Measurements from ENCODE around the gene GOLGB1.
"Not testable (repeated sequence)": the region's sequence is repeated elsewhere in the genome, so short reads cannot be mapped to it uniquely, and the experiment has no call there.

Gene GOLGB1

GRCh38 chr3:121749276-121750086 is at the start of gene GOLGB1:
GOLGB1 (minus strand) TSS chr3:121749741; CDS start chr3:121730971, 18,770 bp downstream.
- peak; percentile 77 to 78 for DNase-seq (ENCODE audit: low read depth in 2 of 2)

DNA sequence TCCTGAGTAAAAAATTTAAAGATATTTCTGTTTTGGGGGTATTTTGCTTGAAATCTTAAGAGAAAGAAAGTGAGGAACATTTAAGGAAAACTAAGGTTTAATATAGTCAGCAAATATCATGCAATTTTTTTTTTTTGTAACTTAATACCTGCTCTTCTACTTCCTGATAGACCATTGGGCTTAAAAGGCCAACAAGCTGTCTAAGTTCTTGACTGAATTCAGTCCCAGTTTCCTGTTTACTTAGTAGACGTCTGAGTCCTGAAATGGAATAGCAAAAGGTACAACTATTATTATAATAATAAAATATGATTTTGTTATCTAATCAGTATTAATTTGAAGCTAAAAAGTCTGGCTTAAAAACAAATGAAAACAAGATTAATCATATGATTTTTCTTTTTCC is 47.4 kb upstream of the GOLGB1 start:
- no peak for DNase-seq (ENCODE audit: low read depth in 2 of 2)

- no peak for DNase-seq (ENCODE audit: low read depth in 2 of 2)
Observed at GRCh38 chr3:121794264-121794983, 44.9 kb upstream of the GOLGB1 start.

DNA sequence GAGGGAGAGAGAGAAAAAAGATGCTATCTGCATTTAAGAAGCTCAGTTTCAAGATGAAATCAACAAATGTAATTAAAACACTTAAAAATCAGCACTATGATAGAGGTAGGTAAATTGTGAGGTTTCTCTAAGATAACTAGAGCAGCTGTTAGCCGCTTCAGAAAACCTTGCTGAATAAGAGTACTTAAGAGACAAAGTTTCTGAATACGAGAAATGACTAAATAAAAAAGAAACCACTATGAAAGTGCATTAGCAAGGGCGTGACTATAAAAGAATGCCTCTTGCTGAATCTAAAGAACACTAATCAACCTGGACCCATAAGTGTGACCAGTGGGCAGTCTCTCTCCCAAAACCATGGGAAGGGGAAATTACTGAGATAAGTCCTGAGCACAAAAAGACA is 43.5 kb upstream of the GOLGB1 start:
- DNase-seq (ENCODE audit: low read depth in 2 of 2) = no peak

GRCh38 chr3:121786485-121786884 is 36.9 kb upstream of the GOLGB1 start:
- DNase-seq (ENCODE audit: low read depth in 2 of 2) = no peak

DNA sequence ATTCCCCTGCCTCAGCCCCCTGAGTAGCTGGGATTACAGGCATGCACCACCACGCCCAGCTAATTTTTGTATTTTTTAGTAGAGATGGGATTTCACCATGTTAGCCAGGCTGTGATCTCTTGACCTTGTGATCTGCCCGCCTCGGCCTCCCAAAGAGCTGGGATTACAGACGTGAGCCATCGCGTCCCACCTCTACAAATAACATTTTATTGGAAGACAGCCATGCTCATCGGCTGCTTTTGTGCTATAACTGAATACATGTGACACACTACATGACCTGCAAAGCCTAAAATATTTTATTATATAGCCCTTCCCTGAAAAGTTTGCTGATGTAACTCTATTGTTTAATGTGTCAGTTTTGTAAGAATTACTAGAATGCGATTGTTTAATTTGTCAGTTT is 33.2 kb upstream of the GOLGB1 start:
- DNase-seq (ENCODE audit: low read depth in 2 of 2) = not testable (repeated sequence)

DNA sequence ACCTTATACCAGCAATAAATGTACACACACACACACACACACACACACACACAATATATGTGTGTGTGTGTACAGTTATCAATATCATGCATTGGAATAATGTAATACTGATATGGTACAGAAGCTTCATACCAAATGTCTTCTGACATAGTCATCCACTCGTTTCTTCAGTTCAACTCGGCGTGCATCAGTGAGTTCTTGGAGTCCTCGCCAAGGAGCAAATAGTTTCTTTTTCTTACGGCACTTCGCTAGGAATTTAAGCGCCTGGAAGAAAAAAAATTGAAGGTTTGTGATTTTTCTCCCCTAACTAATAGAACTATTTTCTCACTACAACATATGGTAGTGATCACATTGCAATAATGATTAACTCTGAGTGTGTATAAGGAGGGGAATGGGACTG is 32.1 kb upstream of the GOLGB1 start:
- DNase-seq (ENCODE audit: low read depth in 2 of 2) = no peak

- DNase-seq (ENCODE audit: low read depth in 2 of 2) = not testable (repeated sequence)
Observed at GRCh38 chr3:121775095-121775494, 25.6 kb upstream of the GOLGB1 start.

- no peak for DNase-seq (ENCODE audit: low read depth in 2 of 2)
Observed at GRCh38 chr3:121769246-121769645, 19.7 kb upstream of the GOLGB1 start.

- DNase-seq (ENCODE audit: low read depth in 2 of 2) = no peak
Observed at GRCh38 chr3:121768452-121768851, 18.9 kb upstream of the GOLGB1 start.

DNA sequence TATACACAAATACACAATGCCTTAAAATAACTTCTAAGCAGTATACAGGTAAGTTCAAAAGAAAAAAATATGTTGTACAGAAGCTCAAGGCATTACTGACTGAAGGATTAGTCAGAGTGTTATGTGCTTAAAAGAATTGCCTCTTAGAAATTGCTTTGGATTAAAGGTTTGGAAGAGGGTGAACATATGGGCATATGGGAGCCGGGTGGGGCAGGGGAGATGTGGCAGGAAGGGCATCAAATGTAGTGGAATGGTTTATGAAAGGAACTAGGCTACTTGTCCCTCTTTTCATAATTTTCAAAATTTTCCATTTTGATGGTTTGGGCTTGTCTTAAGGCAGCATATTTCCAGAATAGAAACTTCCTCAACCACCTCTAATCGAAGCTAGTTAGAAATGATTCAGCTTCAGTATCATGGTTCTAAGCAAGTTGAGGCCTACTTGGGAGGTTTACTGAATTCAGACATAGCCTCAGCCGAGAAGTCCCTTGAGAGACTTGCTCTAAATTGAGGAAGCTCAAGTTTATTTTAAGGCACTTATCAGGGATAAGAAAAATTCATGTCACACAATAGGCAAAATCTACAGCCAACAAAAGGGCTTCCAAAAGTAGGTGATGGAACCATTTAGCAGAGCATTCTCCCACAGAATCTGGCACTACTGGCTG is 10.1 kb upstream of the GOLGB1 start:
- DNase-seq (ENCODE audit: low read depth in 2 of 2) = no peak

- no peak for DNase-seq (ENCODE audit: low read depth in 2 of 2)
Observed at GRCh38 chr3:121758727-121759450, 9.3 kb upstream of the GOLGB1 start.

- no peak for DNase-seq (ENCODE audit: low read depth in 2 of 2)
Observed at GRCh38 chr3:121757812-121758545, 8.4 kb upstream of the GOLGB1 start.

DNA sequence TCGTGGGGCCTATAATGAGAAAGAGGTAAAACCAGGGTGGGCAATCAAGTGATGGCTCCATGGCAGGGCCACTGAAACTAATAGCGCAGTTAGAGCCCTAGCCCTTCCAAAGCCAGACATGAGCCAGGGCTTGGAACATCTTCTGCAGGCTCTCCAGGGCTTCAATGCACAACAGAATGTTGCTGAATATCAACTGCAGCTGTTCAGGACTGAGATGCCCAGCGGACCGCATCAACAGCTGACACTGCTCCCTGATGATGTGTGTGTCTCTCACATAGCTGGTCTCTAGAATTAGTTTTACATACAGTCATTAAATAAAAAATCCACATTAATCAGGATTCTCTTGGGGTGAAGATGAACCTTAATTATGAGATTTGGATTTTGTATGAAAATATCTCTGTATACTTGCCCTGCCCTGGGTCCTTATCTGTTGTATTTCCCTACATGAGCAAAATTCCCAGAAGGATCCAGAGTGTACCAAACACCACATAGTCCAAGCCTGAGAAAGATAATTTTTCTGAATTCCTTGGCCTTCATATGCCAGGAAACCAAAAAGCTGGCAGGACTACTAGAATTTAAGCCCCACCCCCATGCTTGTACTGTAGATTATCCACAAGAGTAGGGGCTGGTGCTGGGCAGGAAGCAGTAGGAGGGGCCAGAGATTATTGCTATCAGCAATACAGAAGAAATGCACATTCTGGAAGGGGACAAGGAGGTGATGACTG is 7.7 kb upstream of the GOLGB1 start:
- DNase-seq (ENCODE audit: low read depth in 2 of 2) = no peak

DNA sequence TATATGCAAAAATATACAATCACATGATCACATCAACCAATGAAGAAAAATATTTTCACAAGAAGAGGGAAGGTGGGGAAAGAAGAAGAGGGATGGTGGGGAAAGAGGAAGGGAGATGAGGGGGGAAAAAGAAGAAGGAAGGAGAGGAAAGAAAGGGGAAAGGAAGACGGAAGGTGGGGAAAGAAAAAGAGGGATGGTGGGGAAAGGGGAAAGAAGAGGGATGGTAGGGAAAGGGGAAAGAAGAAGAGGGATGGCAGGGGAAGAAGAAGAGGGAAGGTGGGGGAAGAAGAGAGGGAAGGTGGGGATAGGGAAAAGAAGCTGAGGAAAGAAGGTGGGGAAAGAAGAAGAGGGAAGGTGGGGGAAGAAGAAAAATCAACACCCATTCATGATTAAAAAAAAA is 3.2 kb upstream of the GOLGB1 start:
- no peak for DNase-seq (ENCODE audit: low read depth in 2 of 2)

DNA sequence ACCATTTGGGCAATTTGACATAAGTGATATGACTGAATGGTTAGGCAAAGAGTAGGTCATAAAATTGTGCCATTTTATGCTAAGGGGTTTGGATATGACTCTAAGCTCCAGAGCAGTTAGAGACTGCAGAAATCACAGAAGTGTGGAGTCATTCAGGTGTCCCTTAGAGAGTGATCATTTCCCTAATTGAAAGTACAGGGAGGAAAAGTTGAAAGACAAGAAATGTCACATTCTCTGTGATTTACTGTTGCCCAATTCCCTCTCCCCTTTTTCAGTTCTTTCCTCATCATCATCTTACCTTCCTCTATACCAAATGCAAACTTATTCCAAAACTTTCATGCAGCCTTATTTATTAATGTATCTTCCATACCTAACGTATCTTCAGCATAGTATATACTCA is 2.7 kb upstream of the GOLGB1 start:
- no peak for DNase-seq (ENCODE audit: low read depth in 2 of 2)

- DNase-seq (ENCODE audit: low read depth in 2 of 2) = no peak
Observed at GRCh38 chr3:121750087-121750415, 510 bp upstream of the GOLGB1 start.

GRCh38 chr3:121748680-121749275 is 763 bp downstream of the GOLGB1 start:
- DNase-seq (ENCODE audit: low read depth in 2 of 2) = peak in 1 of 2 donors; percentile 1

DNA sequence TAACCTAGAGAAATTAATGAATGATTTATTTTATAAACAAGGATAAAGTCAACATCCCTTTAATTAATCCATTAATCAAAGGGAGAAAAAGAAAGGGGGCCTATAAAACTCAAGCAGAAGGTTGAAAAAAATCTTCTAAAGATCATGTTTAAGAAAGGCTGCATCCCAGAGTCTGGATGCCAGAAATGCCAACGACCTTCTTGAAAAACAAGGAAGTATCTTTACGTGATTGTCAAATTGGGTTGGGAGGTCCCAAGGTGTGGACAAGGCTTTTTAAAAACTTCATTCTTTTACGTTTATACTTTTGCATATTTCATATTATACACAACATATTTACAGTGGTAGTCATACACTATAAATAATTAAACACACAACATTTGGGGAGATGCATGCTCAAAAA is 1.6 kb downstream of the GOLGB1 start:
- no peak for DNase-seq (ENCODE audit: low read depth in 2 of 2)

DNA sequence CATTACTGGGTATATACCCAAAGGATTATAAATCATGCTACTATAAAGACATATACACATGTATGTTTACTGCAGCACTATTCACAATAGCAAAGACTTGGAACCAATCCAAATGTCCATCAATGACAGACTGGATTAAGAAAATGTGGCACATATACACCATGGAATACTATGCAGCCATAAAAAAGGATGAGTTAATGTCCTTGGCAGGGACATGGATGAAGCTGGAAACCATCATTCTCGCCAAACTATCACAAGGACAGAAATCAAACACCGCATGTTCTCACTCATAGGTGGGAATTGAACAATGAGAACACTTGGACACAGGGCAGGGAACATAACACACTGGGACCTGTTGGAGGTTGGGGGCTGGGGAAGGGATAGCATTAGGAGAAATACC is 6.4 kb downstream of the GOLGB1 start:
- DNase-seq (ENCODE audit: low read depth in 2 of 2) = not testable (repeated sequence)

Measured in stimulated activated CD4-positive, alpha-beta T cell treated with anti-CD3 and anti-CD28 coated beads, Interleukin-1b, Interleukin-23, amount 100 ng/mL, for 1 hour (primary cell).